BE2C (cell line): ENCODE data around the gene SRD5A1.

Experiments
- DNase-seq: peaks from one replicate; pipeline ENCODE4 v3.0.0-alpha.2; 2020
- H3K27me3 ChIP-seq: fragments of 250-450 bp; sonication (Bioruptor Pico); 2 replicates; pipeline ENCODE4 v1.5.1; 2020; ENCODE audit warnings: mild to moderate bottlenecking
- H3K36me3 ChIP-seq: fragments of 250-450 bp; sonication (Bioruptor Pico); 2 replicates; pipeline ENCODE4 v1.5.1; 2020; ENCODE audit warnings: mild to moderate bottlenecking
- H3K4me1 ChIP-seq: fragments of 250-450 bp; sonication (Bioruptor Pico); 2 replicates; pipeline ENCODE4 v1.5.1; 2020
- H3K4me3 ChIP-seq: 2 replicates; pipeline ENCODE4 v1.5.1; 2011; ENCODE audit warnings: low read depth, low read length
- H3K9me3 ChIP-seq: fragments of 250-450 bp; sonication (Bioruptor Pico); 2 replicates; pipeline ENCODE4 v1.5.1; 2020
- CTCF ChIP-seq: IDR thresholded peaks from 2 replicates; pipeline ENCODE4 v1.5.1; 2012; ENCODE audit warnings: mild to moderate bottlenecking, low read depth, low read length

SRD5A1 gene

GRCh38 chr5:6703806-6704205, 70.6 kb downstream of the SRD5A1 start:
- no peaks in the 10 kb centered on the region for H3K36me3 ChIP-seq
- no peak overlapping the region for H3K4me3 ChIP-seq
- peaks cover 2% of the 10 kb centered on the region; the same call in 1 of the 2 replicates for H3K4me1 ChIP-seq
- no peak for TF ChIP-seq CTCF
- DNase-seq, result no peak
- H3K27me3 ChIP-seq, result no peaks in the 10 kb centered on the region
- no peaks in the 10 kb centered on the region for H3K9me3 ChIP-seq

GRCh38 chr5:6704361-6704851, 71.2 kb downstream of the SRD5A1 start:
- H3K4me3 ChIP-seq, result no peak overlapping the region
- TF ChIP-seq CTCF, result no peak
- H3K36me3 ChIP-seq, result no peaks in the 10 kb centered on the region
- H3K27me3 ChIP-seq, result no peaks in the 10 kb centered on the region
- DNase-seq, result no peak
- peaks cover 2% of the 10 kb centered on the region; the same call in 1 of the 2 replicates for H3K4me1 ChIP-seq
- H3K9me3 ChIP-seq, result no peaks in the 10 kb centered on the region

- no peak for DNase-seq
- Histone ChIP-seq H3K9me3 (no peaks in the 10 kb centered on the region), H3K4me3 (no peak overlapping the region), H3K4me1 (peaks cover 2% of the 10 kb centered on the region; the same call in 1 of the 2 replicates), H3K27me3 (no peaks in the 10 kb centered on the region), H3K36me3 (no peaks in the 10 kb centered on the region)
- no peak for TF ChIP-seq CTCF
Measured at GRCh38 chr5:6705088-6705487, 71.8 kb downstream of the SRD5A1 start.

GRCh38 chr5:6705959-6706358, 72.7 kb downstream of the SRD5A1 start:
- H3K4me1 ChIP-seq, result peaks cover 2% of the 10 kb centered on the region; the same call in 1 of the 2 replicates
- no peak for DNase-seq
- H3K4me3 ChIP-seq, result no peak overlapping the region
- no peaks in the 10 kb centered on the region for H3K9me3 ChIP-seq
- TF ChIP-seq CTCF, result no peak
- no peaks in the 10 kb centered on the region for H3K36me3 ChIP-seq
- H3K27me3 ChIP-seq, result no peaks in the 10 kb centered on the region

- DNase-seq, result no peak
- H3K36me3 ChIP-seq, result no peaks in the 10 kb centered on the region
- no peak for TF ChIP-seq CTCF
- H3K9me3 ChIP-seq, result no peaks in the 10 kb centered on the region
- H3K4me1 ChIP-seq, result peaks cover 2% of the 10 kb centered on the region; the same call in 1 of the 2 replicates
- H3K27me3 ChIP-seq, result no peaks in the 10 kb centered on the region
- H3K4me3 ChIP-seq, result no peak overlapping the region
Measured at GRCh38 chr5:6707852-6708251, 74.6 kb downstream of the SRD5A1 start.

GRCh38 chr5:6708814-6709213, 75.6 kb downstream of the SRD5A1 start:
- Histone ChIP-seq H3K4me3 (no peak overlapping the region), H3K36me3 (no peaks in the 10 kb centered on the region), H3K27me3 (no peaks in the 10 kb centered on the region), H3K4me1 (peaks cover 2% of the 10 kb centered on the region; the same call in 1 of the 2 replicates), H3K9me3 (no peaks in the 10 kb centered on the region)
- no peak for TF ChIP-seq CTCF
- peak; percentile 36 for DNase-seq
